HG03575 (cell line): ENCODE data around the gene PNMA6F.
"Not testable (repeated sequence)": the region's sequence is repeated elsewhere in the genome, so short reads cannot be mapped to it uniquely, and the experiment has no call there.

Experiments
- ATAC-seq: cut with Tn5 transposase; IDR thresholded peaks from one replicate; pipeline ENCODE4 v1.9.1; 2021; ENCODE audit not compliant: unreplicated experiment, insufficient number of reproducible peaks, low FRiP score; ENCODE audit errors: extremely low read depth

PNMA6F gene

DNA sequence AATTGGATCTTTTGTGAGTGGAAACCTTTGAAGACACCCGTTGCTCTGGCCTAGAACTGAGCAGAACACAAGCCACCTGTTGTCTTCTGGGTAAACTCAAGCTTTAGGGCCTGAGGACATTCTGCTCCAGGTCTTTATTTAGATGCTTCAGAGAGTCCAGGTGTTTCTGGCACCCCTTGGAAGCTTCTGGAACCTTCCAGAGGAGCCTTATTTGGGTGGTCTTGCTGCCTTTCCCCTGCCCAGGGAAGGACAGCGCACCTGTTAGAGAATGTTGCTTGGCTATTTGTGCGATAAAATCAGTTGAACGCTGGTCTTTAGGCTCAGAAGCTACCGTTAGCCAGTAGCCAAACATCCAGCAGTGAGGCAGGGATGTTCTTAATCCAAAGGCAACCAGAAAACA, 15.4 kb upstream of the PNMA6F start:
- no peak for ATAC-seq

DNA sequence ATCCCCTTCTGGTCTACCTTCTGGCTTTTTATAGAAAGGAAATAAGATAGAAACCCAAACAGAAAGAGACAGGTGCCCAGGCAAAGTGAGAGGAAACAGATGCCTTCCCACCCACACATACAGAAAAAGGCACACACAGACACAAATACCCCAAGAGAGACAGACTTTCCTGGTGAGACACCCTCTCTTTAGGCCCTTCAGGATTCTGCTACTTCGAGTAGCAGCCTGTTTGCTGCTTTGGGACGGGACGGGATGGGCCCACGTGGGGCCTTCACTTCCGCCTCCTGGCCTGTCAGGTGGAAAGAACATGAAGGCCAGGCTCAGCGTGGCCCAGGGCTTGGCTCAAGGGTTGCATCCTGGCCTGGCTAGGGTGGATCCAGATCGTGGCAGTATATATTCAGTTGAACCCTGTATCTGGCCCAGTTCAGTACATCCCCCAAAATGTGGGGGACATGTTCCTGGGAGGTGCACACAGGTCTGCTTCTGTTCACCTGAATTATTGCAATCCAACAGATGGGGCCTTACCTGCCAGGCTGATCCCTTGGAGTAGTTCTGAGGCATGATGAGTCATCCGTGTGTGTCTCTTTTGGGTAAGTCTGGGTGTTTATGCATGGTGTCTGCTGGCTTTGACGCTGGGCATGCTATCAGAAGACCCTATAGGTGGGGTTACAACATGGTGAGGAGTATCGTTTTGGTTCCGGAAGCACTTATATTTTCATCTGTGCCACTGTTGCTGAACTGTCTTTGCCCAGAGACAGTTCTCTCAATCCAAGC, 14.7 kb upstream of the PNMA6F start:
- ATAC-seq = no peak

DNA sequence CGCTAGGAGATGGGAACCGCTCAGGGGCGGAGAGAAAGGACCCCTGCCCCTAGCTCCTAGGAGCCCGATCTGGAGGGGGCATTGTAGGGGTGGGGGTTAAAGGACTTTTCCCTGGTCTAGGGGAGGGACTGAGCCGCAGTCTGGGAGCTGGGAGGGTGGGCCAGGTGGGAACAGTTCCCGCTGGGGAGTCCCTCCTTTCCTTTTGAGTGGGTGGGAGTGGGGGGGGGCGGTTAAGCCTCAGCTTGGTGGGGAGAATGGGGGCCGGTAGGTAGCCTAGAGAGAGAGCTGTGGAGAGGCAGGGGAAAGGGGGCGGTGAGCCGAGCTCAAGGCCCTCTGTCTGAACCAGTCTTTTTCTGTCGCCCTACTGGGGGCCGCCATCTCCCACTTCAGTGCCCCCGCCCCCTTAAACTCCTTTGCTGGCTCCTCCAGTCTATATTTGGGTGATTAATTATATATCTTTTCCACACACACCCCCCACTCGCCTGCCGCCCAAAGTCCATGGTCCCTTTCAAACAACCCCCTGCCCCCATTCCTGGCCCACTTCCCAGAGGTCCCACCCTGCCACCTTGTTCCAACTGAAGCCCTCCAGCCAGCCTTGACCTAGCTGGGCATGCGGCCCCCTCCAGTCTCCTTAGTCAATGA, 13.2 kb upstream of the PNMA6F start:
- ATAC-seq = no peak

DNA sequence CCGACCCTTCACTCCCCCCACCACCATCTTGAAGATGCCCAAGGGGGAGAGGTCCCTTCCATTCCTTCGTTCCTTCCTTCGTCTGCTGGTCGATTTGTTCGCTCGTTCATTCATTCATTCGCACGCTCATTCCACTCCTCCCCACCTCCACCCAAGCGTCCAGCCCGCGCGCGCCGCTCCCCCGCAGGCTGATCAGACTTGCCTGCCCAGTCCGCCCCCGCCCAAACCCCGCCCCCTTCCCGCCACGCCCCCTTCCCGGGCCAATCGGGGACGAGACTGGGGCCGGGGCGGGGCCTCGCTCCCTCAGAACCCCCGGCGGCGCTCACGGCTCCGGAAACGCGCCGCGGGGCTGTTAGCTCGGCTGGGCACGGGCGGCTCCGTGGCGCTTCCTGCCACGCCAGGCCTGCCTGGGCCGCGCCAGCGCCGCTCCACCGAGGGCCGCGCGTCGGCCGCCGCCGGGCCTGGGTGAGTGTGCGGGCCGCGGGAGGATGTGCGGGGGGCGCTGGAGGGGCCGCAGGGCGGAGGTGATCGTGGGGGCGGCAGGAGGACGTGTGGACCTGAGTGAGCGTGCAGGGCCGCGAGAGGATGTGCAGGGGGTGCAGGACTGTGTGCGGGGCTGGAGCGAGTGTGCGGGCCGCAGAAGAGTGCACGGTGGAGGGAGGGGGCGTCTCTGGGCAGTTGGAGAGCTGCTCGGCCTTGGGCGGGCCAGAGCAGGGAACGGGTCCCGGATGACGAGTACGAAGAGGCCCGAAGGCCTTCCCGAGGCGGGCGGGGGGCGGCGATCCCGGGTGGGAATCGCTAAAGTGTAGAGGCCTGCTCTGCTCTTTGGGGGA, 12.5 kb upstream of the PNMA6F start, which contains the start of gene ZNF275:
Gene ZNF275, plus strand, starts transcription at position 333 of the 833 bp plus-strand sequence. CDS start 2,527 bp downstream, outside the sequence.
- ATAC-seq = no peak

DNA sequence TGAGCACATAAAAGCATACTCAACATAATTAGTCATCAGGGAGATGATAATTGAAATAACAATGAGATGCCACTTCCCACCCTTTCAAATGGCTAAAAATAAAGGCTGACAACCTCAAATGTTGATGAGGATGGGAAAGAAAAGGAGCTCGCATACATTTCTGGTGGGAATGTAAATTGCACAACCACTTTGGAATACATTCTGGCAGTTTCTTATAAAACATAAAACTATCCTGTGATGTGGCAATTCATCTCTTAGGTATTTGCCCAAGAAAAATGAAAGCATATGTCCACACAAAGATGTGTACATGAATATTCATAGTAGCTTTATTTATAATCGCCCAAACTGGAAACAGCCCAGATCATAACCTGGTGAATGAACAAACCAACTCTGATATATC, 11.7 kb upstream of the PNMA6F start:
- no peak for ATAC-seq

DNA sequence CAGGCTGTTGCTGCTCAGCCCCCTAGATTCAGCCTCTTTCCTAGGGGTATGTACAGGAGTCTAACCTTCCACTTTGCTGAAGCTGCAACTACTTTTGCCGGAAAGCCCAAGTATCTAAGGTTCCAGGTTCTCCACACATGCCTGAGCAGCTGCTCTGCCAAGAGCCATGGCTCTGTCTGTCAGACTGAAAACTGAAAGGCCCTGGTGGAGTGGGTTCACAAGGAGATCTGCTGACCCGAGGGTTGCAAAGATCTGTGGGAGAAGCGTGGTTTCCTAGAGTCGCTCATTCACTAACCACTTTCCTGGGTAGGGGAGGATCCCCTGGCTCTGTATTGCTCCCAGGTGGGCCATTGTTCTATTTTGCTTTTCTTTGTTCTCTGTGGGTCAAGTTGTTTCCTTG, 6.0 kb upstream of the PNMA6F start:
- no peak for ATAC-seq

DNA sequence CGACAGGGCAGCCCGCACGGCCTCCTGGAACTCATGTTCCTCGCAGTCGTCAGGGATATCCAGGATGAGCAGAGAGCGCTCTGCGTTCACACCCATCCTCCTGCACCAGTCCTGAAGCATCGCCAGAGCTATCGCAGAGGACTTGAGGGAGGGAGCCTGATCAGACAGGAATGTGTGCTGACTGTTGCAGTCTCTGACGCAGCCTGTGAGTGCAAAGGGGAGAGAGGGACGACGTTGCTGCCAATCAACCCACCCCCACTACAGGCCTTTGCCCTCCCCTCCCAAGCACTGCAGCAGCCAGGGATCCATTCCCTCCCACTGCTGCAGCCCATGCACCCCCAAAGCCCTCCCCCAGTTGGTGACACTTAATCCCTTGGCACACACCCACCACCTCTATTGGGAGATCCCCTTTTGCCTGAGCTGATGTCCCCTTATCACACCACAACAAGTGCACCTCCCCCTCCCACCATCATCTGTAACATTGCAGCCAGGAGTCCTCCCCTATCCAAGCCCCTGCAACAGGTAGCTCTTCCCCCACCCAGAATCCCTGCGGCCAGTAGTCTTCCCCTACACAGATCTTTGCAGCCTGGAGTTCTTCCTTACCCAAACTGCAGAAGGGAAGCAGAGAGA, 897 bp downstream of the PNMA6F start:
- ATAC-seq = no peak

DNA sequence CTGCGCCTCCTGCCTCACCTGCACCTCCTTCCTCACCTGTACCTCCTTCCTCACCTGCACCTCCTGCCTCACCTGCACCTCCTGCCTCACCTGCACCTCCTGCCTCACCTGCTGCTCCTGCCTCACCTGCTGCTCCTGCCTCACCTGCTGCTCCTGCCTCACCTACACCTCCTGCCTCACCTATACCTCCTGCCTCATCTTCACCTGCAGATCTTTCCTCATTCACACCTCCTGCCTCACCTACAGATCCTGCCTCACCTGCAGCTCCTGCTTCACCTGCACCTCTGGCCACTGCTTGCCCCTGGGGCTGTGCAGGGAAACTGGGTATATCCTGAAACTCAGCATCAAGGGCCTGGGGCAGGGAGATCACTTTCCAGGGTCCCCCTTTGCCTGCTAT, 1.5 kb downstream of the PNMA6F start:
- not testable (repeated sequence) for ATAC-seq

DNA sequence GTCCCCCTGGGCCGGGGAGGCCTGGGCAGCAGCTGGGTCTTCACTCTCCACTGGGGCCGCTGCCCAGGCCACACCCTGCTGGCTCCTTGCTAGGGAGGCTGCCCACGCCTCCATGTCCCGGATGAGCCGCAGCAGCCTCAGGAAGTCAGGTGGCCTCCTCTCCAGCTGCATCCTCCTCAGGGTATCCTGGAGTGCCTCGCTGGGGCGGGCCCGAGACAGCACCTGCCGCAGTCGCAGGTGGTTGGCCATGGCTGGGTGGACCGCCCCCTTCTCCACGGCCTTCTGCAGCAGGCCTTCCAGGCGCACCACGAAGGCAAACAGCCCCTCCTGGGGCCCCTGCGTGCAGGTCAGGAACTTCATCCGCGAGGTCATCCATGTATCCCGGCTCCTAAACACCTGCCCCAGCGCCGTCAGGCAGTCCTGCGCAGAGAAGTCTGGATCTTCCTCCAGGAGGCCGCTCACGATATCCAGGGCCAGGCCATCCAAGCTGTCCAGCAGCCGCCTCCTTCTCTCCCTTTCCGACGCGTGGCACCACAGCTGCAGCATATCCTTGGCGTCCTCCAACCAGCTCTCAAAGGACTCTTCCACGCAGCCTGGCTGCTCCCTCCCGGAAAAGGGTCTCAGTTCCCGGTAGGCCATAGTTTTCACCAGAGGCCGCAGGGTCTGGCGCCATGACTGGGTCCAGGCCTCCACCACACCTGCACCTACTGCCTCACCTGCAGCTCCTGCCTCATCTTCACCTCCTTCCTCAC, 2.1 kb downstream of the PNMA6F start:
- no peak for ATAC-seq

DNA sequence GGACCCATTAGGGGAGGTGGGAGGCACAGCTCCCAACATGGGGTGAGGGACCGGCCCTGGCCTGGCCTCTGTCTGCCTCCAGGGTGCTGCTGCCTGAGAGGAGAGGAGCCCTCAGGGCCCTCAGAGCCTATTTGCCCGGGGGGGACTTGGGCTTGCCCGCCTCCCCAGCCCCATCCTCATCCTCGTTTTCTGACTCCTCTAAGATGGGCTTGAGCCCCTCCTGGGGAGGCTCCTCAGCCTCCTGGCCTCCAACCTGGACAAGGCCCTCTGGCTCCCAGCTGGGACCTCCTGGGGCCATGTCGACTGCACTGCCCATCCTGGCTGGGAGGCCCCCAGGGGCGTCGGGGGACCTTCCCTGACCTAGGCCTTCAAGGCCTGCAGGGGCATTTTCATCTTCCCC, 2.8 kb downstream of the PNMA6F start:
- ATAC-seq = no peak

DNA sequence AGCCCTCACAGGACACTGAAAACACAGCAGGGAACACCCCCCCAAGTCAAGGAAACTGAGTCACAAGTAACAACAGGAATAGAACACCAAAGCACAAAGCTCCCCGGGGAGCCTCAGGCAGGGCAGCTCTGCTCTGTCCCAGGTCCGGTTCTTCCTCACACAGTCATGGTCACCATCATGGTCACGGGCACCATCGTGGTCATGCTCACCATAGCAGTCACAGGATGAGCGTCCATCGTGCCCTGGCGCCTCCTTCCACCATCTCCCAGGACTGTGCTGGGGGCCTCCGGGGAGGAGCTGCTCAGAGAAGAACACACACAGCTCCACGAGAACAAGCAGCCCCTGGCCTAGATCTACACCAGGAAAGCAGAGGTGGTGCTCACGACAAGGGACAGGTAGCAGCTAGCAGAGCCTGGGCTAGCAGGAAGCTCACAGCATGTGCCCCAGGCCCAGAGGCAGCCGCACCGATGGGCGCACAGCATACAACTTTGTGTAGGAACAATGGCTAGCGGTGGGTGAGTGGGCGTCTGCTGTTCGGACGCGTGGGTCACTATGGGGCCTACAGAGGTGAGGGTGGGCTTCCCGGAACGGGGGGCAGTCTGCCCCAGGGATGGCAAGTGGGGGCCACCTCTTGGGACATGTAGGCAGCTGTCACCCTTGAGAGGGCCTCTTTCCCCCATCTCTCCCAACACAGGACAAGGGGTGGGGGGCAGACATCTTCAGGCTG, 3.4 kb downstream of the PNMA6F start:
- no peak for ATAC-seq

DNA sequence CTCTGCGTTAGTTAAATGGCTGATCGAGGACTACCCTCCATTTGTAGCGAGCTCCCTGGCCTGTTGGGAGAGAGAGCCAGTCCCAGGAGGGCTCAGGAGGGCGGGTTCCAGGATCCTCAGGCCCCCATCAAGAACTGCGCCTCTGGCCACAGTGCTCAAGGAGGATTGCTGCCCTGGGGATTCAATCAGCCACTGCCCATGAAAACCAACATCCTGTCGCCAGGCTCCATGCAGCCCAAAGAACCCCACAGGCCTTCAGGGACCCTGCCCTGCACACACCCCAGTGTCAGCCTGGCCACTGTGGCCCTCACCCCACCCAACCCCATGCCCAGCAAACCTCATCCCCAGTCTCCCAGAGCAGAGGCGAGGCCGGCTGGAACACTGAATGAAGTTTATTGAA, 4.3 kb downstream of the PNMA6F start:
- no peak for ATAC-seq

DNA sequence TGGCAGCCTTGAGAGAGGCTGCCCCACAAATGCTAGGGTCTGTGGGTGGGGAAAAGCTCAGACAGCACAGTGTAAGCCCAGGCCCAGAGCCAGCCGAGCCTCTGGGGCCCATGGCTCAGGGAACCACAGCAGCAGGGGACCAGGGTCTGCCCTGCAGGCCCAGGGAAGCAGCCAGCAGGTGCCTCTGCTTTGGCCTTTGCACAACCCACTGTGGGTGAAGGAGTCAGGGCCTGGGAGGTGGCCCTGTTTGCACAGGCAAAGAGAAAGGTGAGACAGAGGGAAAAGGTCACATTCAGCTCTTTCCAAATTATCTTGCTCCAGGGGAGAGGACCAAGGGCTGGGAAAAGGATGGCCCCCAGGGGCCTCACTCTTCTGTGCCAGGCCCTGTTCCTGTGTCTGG, 8.7 kb downstream of the PNMA6F start:
- ATAC-seq = no peak

DNA sequence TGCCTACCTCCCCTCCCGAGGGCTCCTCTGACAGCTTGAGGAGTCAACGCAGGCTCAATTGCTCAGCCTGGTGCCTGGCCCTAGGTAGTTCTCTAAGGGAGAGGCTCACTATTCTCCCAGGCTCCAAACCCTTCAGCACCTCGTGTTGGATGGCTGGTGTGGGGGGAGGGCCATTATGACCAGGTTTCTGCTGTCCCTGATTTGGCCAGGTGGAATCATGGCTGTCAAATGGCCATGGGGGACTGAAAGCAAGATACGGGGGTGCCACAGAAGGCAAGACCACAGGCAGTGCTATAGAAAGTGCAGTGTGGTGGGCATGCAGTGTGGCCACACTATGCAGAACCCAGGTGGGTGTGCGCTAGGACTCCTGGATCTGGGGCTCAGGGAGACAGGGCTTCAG, 9.5 kb downstream of the PNMA6F start:
- no peak for ATAC-seq

DNA sequence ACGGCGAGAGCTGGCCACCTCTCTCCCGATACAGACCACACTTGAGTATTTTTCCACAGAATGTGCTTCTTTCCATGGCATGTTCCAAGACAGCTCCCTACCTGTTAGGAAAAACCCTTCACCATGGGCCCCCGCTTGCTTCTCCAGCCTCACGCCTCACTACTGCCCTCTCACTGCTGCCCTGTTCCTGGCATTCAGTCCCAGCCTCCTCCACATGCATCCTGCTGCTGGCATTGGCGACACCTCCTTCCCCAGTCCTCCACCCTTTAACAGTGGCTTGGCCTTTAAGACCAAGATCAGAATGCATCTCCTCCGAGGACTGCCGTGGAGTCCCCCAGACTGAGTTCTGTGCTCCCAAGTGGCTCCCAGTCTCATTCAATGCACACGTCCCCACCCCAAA, 10.7 kb downstream of the PNMA6F start:
- ATAC-seq = no peak

DNA sequence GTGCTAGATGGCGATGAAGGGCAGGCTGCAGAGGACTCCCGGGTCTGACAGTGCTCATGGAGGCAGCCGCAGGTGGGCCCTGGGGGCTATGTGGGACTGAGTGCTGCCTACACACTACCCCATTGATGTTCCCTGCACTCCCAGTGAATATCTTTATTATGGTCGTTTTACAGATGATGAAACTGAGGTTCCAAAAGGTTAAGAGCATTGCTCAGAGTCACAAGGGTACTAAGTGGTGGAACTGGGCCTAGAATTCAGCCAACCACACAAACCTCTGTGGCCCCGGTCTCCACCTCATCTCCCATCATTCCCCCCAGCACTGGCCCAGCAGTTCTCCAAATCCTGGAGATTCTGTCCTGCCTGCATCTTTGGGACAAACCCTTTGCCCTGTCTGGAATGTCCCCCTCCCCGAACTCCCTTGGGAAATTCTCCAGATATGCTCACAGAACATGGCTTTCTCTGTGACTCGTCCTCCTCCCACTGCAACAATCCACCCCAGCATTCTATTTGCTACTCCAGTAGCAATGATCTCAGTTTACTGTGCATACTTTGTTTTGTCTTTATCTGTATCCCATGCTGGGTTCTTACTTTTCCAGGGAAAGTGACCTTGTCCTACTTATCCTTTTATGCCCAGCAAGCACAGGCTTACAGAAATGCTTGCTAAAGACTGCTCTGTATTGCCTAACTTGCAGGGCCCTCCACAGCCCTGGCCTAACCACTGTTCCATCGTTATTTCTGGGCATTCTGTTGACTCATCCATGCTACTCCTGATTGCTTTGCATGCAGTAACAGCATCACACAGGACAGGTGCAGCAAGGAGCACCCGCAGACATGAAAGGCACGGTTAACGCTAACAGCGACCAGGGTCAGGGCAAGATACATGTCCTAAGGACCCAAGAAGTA, 14.0 kb downstream of the PNMA6F start:
- no peak for ATAC-seq

DNA sequence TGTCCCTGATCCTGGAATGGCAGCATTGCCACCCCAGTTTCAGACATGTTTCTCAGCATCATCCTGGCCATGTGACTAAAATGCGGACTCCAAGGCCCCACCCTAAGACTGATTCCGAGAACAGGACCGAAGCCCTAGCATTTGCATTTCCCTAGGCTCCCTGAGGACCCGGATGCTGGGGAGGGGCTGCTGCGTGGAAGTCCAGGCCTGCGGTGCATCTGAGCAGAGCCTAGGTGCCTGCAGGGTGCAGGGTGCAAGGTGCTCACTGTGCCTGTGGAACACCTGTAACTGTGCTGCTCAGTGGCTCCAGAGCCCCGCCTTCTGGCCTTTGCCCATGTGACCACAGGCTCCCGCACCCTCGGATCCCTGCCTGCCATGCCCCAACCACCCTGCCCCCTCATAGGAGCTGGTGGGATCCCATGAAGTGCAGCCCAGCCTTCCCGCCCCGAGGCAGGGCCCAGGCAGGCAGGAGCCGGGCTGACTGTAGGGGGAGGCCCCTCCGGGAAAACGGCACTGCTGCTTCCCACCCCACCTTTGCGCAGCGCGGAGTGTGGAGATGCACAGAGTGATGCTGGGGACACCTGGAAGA, 14.9 kb downstream of the PNMA6F start:
- no peak for ATAC-seq
